ENCODE measurements around the gene SLCO1B3. TPM values are rescaled to one million over a fixed set of nuclear protein-coding genes. Genes with fewer than 3 reads are reported as not detected.

Gene SLCO1B3
- total RNA-seq, 1 experiment from 2014 or later = not detected

DNA sequence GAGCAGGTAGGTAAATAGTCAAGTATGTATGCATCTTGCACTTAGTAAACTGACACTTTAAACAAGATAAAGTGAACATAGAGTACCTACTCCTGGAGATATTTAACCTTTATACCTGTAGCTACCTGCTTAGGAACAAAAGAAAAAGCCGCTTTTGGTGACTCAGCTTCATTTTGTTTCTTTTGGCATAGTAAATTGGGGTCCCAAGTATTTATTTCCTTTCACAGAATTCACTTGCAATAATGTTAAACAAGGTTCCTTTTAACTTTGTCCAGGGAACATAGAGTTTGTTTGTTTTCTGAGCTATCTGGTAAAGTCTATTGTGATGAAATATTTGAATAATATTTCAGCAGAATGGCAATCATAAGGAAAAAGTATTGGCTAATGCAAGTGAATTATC lies 20.0 kb downstream of the SLCO1B3 start:
- no peak for DNase-seq
- TF ChIP-seq, protein P1, sequence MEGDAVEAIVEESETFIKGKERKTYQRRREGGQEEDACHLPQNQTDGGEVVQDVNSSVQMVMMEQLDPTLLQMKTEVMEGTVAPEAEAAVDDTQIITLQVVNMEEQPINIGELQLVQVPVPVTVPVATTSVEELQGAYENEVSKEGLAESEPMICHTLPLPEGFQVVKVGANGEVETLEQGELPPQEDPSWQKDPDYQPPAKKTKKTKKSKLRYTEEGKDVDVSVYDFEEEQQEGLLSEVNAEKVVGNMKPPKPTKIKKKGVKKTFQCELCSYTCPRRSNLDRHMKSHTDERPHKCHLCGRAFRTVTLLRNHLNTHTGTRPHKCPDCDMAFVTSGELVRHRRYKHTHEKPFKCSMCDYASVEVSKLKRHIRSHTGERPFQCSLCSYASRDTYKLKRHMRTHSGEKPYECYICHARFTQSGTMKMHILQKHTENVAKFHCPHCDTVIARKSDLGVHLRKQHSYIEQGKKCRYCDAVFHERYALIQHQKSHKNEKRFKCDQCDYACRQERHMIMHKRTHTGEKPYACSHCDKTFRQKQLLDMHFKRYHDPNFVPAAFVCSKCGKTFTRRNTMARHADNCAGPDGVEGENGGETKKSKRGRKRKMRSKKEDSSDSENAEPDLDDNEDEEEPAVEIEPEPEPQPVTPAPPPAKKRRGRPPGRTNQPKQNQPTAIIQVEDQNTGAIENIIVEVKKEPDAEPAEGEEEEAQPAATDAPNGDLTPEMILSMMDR (conservative IDR thresholded peaks at IDR 0.05) = no peak
- no CpG with 5 or more reads among the region's 1 CpG for WGBS (ENCODE audit: extremely low coverage, insufficient read length, low lambda C conversion rate)

More for the DNA sequence above, 20.0 kb downstream of the SLCO1B3 start:
- Histone ChIP-seq H3K23ac (ENCODE audit: insufficient read length, low read depth, low read length) (no peak overlapping the region), H3K9me3 (ENCODE audit: control insufficient read depth, low read depth, low read length) (no peaks in the 10 kb centered on the region), H3K4me2 (ENCODE audit: insufficient read depth, insufficient read length, low read length) (no peak overlapping the region), H3K4me1 (ENCODE audit: insufficient read depth, low read length) (no peaks in the 10 kb centered on the region), H2AK5ac (ENCODE audit: insufficient read length, low read length) (no peak overlapping the region), H3K14ac (ENCODE audit: insufficient read depth, low read length) (no peak overlapping the region), H2AFZ (ENCODE audit: low read length) (no peak overlapping the region), H2BK120ac (ENCODE audit: low read depth, low read length, poor library complexity, severe bottlenecking) (no peak overlapping the region), H4K8ac (replicated peaks; ENCODE audit: insufficient read length, low read depth, low read length) (no peak overlapping the region), H4K91ac (ENCODE audit: insufficient read length, low read depth, low read length) (no peak overlapping the region), H3K18ac (ENCODE audit: insufficient read length, low read depth, low read length) (no peak overlapping the region), H2BK15ac (ENCODE audit: low read depth, low read length) (no peak overlapping the region), H3T11ph (ENCODE audit: low read length) (no peak overlapping the region), H3K9ac (ENCODE audit: extremely low read depth, insufficient read length, low read length) (no peak overlapping the region), H2BK5ac (ENCODE audit: insufficient read length, low read length) (no peak overlapping the region), H3K56ac (ENCODE audit: insufficient read length, low read depth, low read length) (no peak overlapping the region), H3K4ac (ENCODE audit: low read depth, low read length) (no peak overlapping the region), H3K23me2 (ENCODE audit: insufficient read length, low read depth, low read length, poor library complexity, severe bottlenecking) (no peaks in the 10 kb centered on the region), H2BK20ac (ENCODE audit: low read depth, low read length, poor library complexity, severe bottlenecking) (no peak overlapping the region), H3K27me3 (ENCODE audit: insufficient read depth, low read length) (no peaks in the 10 kb centered on the region), H3K27ac (ENCODE audit: insufficient read length, low read depth, low read length) (no peak overlapping the region), H4K5ac (ENCODE audit: insufficient read length, low read depth, low read length) (no peak overlapping the region), H3K79me2 (ENCODE audit: insufficient read depth, low read length) (no peaks in the 10 kb centered on the region), H4K20me1 (ENCODE audit: control insufficient read depth, insufficient read depth, insufficient read length) (no peaks in the 10 kb centered on the region), H2BK12ac (ENCODE audit: insufficient read length, low read depth, low read length) (no peak overlapping the region), H3K79me1 (ENCODE audit: insufficient read depth, low read depth, low read length, poor library complexity, severe bottlenecking) (no peaks in the 10 kb centered on the region)
- Mint-ChIP-seq H3K4me1 (peaks cover 2 to 4% of the 10 kb centered on the region in 2 experiments; a peak in 3 of 4 replicates), H3K36me3 (ENCODE audit: insufficient read depth in 1 of 3, low read depth in 3 of 3) (no peaks in the 10 kb centered on the region), H3K9me3 (peaks cover 0 to 2% of the 10 kb centered on the region in 2 experiments; a peak in 2 of 5 replicates), H3K4me3 (no peak overlapping the region), H3K27me3 (ENCODE audit: low read depth) (no peaks in the 10 kb centered on the region), H3K27ac (no peak overlapping the region)

All from H9 (cell line).